Measurements from ENCODE around the gene CLIP2.

- no peak for TF ChIP-seq POLR2A (IDR thresholded peaks at IDR 0.05; ENCODE audit: low read depth, low read length)
- TF ChIP-seq POLR2AphosphoS5 (IDR thresholded peaks at IDR 0.05; ENCODE audit: low read depth, low read length): no peak
- TF ChIP-seq TAF1 (IDR thresholded peaks at IDR 0.05; ENCODE audit: borderline replicate concordance, low read depth, low read length): no peak
Observed at GRCh38 chr7:74400420-74401136, 111.4 kb downstream of the CLIP2 start.

Data from GM12892 (cell line).